Mononuclear cell (primary cell): ENCODE data around the gene PSMB8. TPM values are rescaled to one million over a fixed set of nuclear protein-coding genes. Genes with fewer than 3 reads are reported as not detected.

ENCODE experiments used
- H3K27me3 ChIP-seq: 2 replicates; pipeline ENCODE4 v1.6.0; 2011; ENCODE audit warnings: low read length, control low read depth; ENCODE audit not compliant: insufficient read depth
- H3K4me1 ChIP-seq: 2 replicates; pipeline ENCODE4 v1.5.1; 2011; ENCODE audit warnings: mild to moderate bottlenecking, low read length, control low read depth; ENCODE audit not compliant: insufficient read depth
- H3K4me3 ChIP-seq: 2 replicates; pipeline ENCODE4 v1.5.1; 2011; ENCODE audit warnings: mild to moderate bottlenecking, low read length, moderate library complexity
- H3K9me3 ChIP-seq: 2 replicates; pipeline ENCODE4 v1.5.1; 2011; ENCODE audit warnings: low read depth, mild to moderate bottlenecking, control low read depth, low read length
- total RNA-seq: library from RNA; depleted of rRNA; stranded (reverse); fragments of >200 nt; gene quantifications from one replicate; pipeline ENCODE4 v1.2.3, GENCODE V29; 2012

PSMB8 gene
- total RNA-seq, 1 donor, result 81.4 TPM

DNA sequence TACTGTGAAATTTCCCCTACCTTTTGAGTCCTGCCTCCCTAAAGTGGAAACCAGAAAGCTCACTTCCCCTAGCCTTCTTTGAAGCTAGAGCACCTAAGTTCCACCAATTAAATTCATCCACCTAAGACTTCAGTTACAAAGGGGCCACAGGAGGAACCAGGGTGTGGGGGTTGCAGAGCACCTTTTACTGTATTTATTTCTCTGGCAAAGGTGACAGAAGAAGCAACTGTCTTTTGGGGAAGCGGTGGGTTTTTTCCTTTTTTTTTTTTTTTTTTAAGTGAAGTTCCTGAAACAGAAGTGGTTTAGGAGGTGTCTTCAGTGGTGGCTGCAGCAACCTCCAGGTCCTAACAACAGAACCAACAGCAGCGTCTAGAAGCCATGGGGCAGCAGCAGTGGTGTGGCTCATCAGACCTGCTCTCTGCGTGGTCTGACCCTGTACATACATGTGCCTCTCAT is 23.2 kb upstream of the PSMB8 start:
- Histone ChIP-seq H3K9me3 (no peaks in the 10 kb centered on the region), H3K4me1 (peaks cover 27% of the 10 kb centered on the region), H3K27me3 (peaks cover 3% of the 10 kb centered on the region), H3K4me3 (no peak overlapping the region)

DNA sequence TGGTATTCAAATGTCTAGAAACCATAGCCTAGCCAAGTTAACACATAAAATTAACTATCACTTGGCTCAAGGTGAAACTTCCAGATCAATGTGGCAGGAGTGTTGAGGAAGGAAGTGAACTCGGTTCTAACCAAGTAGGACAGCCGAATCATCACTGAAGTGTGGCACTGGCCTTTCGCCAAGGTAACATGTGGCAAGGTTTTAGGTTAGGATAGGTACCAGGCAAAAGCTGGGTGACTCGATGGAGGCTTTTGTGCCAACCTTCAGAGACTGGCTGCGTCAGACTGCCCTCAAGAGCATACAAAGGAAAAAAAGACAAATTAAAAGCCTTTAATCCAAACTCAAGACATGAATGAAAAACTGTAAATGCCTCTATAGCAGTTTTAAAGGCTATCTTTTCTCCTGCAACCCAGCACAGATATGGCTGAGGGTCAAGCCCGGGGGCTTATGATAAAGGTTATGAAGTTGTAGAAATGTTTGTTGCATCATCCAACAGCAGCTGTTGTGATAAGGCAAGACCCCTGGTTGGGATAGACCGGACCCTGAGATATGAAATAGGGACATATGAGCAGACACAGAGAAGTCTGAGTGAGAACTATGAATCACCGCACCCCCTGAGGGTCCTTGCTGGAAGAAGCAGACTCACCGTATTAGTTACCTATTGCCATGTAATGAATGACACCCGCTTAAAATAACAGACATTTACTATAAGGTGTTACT is 22.0 kb upstream of the PSMB8 start:
- Histone ChIP-seq H3K4me1 (peaks cover 31% of the 10 kb centered on the region), H3K27me3 (no peaks in the 10 kb centered on the region), H3K4me3 (no peak overlapping the region), H3K9me3 (no peaks in the 10 kb centered on the region)

DNA sequence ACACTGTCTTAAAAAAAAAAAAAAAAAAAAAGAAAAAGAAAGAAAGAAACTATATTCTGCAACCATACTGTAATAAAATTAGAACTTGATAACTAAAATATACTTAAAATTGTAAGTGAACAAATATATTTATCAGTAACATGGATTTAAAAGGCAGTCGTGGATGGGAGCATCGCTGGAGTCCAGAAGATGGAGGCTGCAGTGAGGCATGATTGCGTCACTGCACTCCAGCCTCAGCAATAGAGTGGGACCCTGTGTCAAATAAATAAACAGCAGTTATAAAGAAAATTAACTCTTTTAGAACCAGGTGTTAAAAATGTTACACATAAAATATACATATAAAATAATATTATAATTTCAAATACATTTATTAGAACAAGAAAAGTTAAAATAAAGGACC is 18.9 kb upstream of the PSMB8 start:
- Histone ChIP-seq H3K27me3 (no peaks in the 10 kb centered on the region), H3K9me3 (no peaks in the 10 kb centered on the region), H3K4me3 (no peak overlapping the region), H3K4me1 (peaks cover 41% of the 10 kb centered on the region)

DNA sequence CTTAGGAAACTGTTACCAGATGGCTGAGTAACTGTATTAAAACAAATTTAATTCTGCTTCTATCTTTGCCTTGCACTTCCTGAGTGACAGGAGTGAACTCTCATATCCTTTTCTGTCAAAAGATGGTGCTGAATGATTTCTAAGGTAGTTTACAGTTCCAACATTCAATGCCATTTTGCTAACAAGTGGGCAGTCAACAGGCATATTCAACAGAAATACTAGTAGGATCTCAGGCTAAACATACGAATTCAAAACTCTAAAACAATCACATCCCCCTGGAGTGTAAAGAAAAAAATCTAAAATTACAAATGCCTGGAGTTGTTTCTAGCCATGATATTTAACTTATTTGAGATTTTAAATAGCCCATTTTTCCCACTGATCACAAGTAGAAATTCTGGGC is 16.8 kb upstream of the PSMB8 start:
- H3K4me3 ChIP-seq, result no peak overlapping the region
- peaks cover 44% of the 10 kb centered on the region for H3K4me1 ChIP-seq
- H3K27me3 ChIP-seq, result no peaks in the 10 kb centered on the region
- no peaks in the 10 kb centered on the region for H3K9me3 ChIP-seq

DNA sequence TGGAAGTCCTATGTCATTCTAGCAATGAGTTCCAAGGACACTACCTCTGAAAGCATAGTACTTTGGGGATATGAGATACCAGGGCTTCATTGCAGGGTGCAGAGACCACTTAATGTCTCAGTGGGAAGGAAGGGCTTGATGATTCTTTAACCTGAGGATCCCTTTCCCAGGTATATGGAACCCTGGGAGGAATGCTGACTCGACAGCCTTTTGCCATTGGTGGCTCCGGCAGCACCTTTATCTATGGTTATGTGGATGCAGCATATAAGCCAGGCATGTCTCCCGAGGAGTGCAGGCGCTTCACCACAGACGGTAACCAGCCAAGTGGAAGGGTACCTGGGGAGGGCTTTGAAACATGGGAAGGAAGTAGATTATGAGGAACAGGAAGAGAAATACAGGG is 14.3 kb upstream of the PSMB8 start:
- H3K9me3 ChIP-seq, result no peaks in the 10 kb centered on the region
- no peaks in the 10 kb centered on the region for H3K27me3 ChIP-seq
- peaks cover 53% of the 10 kb centered on the region for H3K4me1 ChIP-seq
- no peak overlapping the region for H3K4me3 ChIP-seq

DNA sequence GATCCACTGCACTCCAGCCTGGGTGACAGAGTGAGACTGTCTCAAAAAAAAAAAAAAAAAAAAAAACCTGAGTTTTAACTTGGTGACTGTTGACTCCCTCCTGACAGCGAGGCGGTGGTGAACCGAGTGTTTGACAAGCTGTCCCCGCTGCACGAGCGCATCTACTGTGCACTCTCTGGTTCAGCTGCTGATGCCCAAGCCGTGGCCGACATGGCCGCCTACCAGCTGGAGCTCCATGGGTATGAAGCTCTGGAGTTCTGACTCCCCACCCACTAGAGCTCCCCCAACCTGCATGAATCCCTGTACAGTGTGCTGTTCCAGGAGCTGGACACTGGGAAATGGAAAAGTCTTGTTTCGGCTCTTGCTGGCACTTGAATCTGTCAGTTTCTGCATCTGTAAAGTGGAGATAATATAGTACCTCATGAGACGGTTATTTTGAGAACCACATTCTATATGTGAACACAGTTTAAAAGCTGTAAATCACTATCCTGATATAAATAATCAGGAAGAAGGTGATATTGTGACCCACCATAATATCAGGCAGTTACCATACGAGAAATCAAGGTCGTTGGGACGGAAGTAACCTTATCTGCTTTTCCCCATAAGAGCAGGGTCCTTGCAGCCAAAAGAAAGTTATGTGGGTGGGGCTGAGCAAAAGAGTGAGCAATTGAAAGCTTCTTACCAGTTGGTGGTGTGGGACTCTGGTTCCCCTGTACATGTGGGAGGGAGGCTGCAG is 13.5 kb upstream of the PSMB8 start:
- H3K9me3 ChIP-seq, result no peaks in the 10 kb centered on the region
- no peak overlapping the region for H3K4me3 ChIP-seq
- H3K4me1 ChIP-seq, result peaks cover 51% of the 10 kb centered on the region
- H3K27me3 ChIP-seq, result no peaks in the 10 kb centered on the region

DNA sequence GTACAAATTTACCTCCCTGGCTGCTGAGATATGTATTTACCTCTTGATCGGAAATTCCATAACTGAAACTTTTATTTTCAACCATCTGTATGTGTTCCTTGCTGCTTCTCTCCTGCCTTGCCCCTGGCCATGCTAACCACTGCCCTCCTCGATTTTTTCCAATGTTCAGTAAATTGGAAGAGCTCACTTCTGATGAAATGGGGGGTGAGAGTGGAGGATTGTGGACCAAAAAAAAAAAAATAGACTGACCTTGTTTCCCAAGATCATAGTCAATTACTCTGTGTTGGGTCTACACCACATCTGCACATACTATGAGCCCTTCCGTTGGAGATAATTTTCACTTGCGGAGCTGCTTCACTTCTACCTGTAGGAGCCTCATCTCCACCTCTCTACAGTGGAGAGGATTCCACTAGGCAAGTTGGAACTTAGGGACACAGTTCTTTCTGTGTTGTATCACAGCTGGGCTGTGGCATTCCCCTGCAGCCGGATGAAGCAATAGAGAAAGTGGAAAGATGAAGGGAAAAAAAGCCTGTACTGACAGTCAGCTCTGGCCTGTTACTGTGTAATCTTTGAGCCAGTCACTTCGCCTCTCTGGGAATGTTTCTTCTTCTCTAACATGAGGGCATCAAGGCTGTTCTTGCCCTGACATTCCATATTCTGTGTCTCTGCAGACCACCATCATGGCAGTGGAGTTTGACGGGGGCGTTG is 11.8 kb upstream of the PSMB8 start:
- H3K4me3 ChIP-seq, result peak overlapping the region; percentile 95
- peaks cover 62% of the 10 kb centered on the region for H3K4me1 ChIP-seq
- H3K9me3 ChIP-seq, result no peaks in the 10 kb centered on the region

DNA sequence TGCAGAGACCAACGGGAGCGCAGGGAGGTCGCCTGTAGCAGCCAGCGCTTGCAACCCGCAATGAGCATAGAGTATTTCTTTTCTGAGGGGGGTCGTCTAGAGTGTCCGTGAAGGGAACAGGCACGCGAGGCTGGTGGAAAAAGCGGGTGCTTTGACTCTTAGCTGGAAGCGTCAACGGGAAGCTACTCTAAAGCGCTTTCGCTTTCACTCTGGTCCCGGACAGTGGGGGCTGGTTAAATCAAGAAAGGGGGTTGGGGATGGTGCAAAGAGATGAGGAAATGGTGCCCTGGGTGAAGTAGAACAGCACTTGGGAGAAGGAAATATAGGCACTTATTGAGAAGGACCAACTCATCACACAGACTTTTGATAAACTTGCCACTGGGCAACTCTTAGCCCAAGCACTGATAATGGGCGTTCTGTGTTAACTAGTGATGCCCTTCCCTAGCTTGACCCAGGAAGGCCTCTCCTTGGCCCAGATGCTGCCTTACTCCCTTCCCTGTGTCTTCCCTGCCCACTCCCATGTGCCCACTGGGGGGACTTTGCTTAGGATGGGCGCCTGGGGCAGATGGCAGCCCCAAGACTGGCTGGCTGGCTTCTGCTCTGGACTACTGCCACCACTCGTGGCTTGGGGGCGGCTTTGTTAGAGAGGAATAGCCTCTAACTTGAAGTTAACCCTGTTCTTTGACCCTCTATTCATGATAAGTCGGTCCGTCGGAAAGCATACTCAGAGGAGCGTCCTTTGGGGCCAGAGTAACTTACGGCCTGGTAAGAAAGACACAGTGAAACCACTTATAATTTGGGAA is 10.7 kb upstream of the PSMB8 start:
- peak overlapping the region; percentile 95 for H3K4me3 ChIP-seq
- no peaks in the 10 kb centered on the region for H3K9me3 ChIP-seq
- H3K27me3 ChIP-seq, result no peaks in the 10 kb centered on the region
- H3K4me1 ChIP-seq, result peaks cover 73% of the 10 kb centered on the region

More for the DNA sequence above, 11.8 kb upstream of the PSMB8 start:
- no peaks in the 10 kb centered on the region for H3K27me3 ChIP-seq

DNA sequence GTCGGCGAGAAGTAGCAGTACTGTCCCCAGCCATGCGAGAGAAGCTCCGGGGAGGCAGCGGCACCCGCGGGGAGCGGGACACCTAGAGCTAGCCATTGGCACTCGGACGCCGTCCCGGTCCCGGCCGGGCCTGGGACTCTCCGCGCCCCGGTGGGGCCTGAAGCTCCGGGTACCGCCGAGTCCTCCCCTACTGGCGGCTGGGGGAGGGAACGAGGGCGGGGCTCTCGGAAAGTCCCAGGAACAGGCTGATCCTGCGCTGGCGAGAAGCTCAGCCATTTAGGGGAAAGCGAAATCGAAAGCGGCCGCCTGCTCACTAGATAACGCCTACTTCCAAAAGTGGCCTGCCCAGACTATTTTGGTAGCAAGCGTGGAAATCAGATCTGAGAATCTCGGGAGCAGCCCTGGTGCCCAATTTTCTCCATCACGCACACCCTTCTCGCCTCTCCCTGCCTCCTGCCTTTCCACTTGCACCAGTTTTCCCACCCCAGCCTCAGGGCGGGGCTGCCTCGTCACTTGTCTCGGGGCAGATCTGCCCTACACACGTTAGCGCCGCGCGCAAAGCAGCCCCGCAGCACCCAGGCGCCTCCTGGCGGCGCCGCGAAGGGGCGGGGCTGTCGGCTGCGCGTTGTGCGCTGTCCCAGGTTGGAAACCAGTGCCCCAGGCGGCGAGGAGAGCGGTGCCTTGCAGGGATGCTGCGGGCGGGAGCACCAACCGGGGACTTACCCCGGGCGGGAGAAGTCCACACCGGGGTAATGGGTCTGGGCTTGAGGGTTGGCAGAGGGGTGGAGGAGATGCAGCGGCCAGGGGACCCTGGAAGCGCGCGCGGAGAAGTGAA is 9.9 kb upstream of the PSMB8 start, which contains the start of the genes PSMB9 and TAP1:
TSS of gene PSMB9 (plus strand) at position 652 of the 835 bp plus-strand sequence. CDS start at position 690, 38 bp downstream.
TSS of gene TAP1 (minus strand) at position 164 of the 835 bp plus-strand sequence. CDS start at position 96, 68 bp downstream.
- Histone ChIP-seq H3K9me3 (no peaks in the 10 kb centered on the region), H3K4me3 (peak within 1 kb of the TSS; percentile 95), H3K4me1 (peaks cover 78% of the 10 kb centered on the region), H3K27me3 (no peaks in the 10 kb centered on the region)

DNA sequence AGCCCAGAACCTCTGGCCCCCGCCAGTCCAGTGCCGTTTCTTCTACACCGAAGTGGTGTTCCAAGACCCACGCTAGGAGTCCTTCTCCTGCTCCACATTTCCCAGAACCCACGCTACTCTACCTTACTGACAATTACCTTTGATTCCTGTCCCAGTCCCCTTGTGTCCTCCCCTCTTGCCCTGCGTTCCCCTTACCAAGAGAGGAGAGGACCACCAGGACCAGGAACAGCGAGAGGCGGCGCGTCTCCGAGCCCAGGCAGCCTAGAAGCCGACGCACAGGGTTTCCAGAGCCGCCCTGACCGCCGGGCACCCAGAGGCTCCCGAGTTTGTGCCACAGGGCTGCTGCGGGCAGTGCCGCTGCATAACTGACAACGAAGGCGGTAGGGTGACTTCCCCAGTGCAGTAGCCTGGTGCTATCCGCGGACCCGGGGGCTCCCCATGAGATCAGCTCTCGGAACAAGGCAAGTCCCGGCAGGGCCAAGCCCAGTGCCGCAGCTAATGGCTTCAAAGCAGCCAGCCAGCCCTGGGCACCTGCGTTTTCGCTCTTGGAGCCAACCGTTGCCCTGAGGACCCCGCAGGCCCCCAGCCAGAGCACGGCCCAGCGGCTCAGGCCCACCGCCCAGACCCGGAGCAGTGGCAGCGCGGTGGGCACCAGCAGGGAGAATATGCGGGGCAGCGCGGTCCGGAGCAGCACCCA is 9.1 kb upstream of the PSMB8 start:
- H3K9me3 ChIP-seq, result no peaks in the 10 kb centered on the region
- H3K27me3 ChIP-seq, result no peaks in the 10 kb centered on the region
- peak overlapping the region; percentile 95 for H3K4me3 ChIP-seq

DNA sequence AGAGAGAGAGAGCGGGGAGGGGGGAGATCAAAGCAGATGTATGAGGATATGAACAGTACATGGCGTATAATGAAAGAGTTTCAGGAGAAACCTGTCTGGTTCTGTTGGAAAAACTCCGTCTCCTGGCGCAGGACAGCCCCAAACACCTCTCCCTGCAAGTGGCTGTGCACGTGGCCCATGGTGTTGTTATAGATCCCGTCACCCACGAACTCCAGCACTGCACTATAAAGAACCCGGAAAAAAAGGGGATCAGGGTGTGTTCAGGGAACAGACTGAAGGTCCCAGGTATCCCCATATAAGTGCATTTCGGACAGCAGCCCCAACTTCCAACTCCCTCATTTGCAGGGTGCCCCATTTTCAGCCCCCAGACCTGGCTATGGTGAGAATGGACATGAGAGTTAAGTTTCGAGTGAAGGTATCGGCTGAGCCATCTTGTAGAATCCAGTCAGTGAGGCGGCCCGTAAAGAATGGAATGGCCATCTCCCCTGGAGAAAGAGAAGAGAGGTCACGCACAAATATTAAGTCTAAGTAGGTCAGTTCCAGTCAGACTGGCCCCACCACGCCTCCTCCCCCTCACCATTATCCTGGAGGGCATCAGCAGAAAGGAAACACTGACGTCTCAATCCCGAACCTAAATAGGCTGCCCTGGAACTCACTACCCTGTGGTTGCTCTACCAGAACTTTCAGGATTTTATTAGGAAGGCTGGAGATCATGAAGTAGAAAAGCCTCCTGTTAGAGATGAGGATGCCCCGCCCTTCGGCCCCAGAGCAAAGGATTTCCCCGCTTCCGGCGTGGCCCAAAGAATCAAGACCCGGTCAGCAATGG is 8.4 kb upstream of the PSMB8 start:
- Histone ChIP-seq H3K4me3 (peak overlapping the region; percentile 95), H3K9me3 (no peaks in the 10 kb centered on the region), H3K27me3 (no peaks in the 10 kb centered on the region), H3K4me1 (peaks cover 80% of the 10 kb centered on the region)

More for the DNA sequence above, 9.1 kb upstream of the PSMB8 start:
- H3K4me1 ChIP-seq, result peaks cover 78% of the 10 kb centered on the region

DNA sequence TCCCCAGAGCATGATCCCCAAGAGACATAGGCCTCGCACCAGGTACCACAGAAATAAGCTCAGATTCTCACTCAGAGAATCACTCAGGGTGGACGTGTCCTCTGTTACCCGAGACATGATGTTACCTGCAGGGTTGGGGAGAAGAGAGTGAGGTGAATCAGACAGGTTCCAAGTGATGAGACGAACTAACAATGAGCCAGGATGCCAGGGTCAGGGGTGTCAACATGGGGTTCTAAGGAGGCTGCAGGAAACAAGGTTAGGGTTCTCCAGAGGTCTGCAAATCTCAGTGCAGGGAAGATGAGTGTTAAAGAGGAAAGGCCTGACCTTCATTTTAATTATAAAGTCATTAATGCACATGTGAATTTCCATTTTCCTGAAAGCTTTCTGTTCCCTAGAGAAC is 7.2 kb upstream of the PSMB8 start:
- Histone ChIP-seq H3K4me3 (no peak overlapping the region), H3K9me3 (no peaks in the 10 kb centered on the region), H3K27me3 (no peaks in the 10 kb centered on the region), H3K4me1 (peaks cover 80% of the 10 kb centered on the region)

DNA sequence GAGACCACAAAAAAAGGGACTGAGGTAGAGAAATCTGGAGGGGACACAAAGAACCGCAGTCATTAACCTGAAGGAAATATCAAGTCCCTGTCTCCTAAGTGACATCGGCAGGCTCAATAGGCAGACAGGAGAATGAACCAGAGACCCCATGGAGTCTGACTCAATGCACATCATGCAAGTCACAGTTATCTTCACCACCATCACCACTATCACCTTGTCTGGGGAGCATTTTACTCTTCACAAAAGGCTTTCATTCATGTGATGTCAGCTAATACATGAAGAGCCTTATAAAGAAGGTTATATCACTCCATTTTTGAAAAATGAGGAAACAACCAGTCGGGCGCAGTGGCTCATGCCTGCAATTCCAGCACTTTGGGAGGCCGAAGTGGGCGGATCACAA is 5.3 kb upstream of the PSMB8 start:
- H3K4me3 ChIP-seq, result no peak overlapping the region
- peaks cover 75% of the 10 kb centered on the region for H3K4me1 ChIP-seq
- H3K9me3 ChIP-seq, result no peaks in the 10 kb centered on the region
- no peaks in the 10 kb centered on the region for H3K27me3 ChIP-seq
